Duodenal mucosa (tissue), 2 donors: Measurements from ENCODE around the gene PARD3B.

ENCODE experiments used
- H3K27ac ChIP-seq: one replicate; pipeline ENCODE4 v1.7.0; 2013; ENCODE audit warnings: low read depth, low read length
- H3K27me3 ChIP-seq, 2 donors: one replicate each; pipeline ENCODE4 v1.7.0; 2013; ENCODE audit warnings: low read length in 2 of 2, control low read depth in 1 of 2; ENCODE audit not compliant: insufficient read depth in 2 of 2, control insufficient read depth in 1 of 2
- H3K36me3 ChIP-seq, 2 donors: one replicate each; pipeline ENCODE4 v1.7.0; 2013; ENCODE audit warnings: low read length in 2 of 2, control low read depth in 1 of 2; ENCODE audit not compliant: insufficient read depth in 2 of 2, control insufficient read depth in 1 of 2
- H3K4me1 ChIP-seq, 2 donors: one replicate each; pipeline ENCODE4 v1.7.0; 2013; ENCODE audit warnings: low read length in 2 of 2, control low read depth in 1 of 2; ENCODE audit not compliant: insufficient read depth in 2 of 2, control insufficient read depth in 1 of 2
- H3K4me3 ChIP-seq, 2 donors: one replicate each; pipeline ENCODE4 v1.7.0; 2013; ENCODE audit warnings: low read length in 2 of 2, low read depth in 1 of 2
- H3K9ac ChIP-seq, 2 donors: one replicate each; pipeline ENCODE4 v1.7.0; 2013; ENCODE audit warnings: low read length in 2 of 2, low read depth in 1 of 2
- H3K9me3 ChIP-seq, 2 donors: one replicate each; pipeline ENCODE4 v1.7.0; 2013; ENCODE audit warnings: low read length in 2 of 2, control low read depth in 1 of 2; ENCODE audit not compliant: control insufficient read depth in 1 of 2

The PARD3B gene

DNA sequence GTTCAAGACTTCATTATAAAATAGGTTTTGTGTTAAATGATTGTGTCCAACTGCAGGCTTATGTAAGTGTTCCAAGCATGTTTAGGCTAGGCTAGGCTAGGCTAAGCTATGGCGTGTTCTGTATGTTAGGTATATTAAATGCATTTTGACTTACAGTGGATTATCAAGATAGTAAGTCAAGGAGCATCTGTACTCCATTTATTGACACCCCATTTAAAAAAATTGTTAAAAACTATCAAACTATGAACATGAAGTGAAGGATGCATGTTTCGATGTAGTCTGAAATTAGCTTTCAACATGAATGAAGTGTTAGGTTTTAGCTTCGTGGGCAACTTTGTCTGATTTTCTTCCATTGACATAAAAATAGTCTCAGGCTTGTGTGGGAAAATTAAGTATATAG lies 290.5 kb downstream of the PARD3B start:
- Histone ChIP-seq H3K4me1 (no peaks in the 10 kb centered on the region), H3K27ac (no peak overlapping the region), H3K4me3 (no peak overlapping the region), H3K36me3 (no peaks in the 10 kb centered on the region), H3K9me3 (no peaks in the 10 kb centered on the region), H3K27me3 (no peaks in the 10 kb centered on the region), H3K9ac (no peak overlapping the region)

DNA sequence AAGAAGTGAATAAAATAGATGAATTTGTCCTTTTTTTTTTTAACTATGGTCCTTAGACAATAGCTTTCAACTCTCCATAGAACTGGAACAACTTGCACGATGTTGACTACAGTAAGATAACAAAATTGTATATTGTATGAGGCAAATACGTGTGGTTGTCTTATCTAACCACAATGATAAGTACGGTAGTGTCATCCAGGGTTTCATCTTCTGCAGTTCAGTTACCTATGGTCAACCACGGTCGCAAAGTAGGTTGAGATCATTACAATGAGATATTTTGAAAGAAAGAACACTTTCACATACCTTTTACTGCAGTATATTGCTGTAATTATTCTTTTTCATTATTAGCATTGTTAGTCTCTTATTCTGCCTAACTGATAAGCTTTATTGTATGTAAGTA lies 295.2 kb downstream of the PARD3B start:
- Histone ChIP-seq H3K4me1 (no peaks in the 10 kb centered on the region), H3K9me3 (no peaks in the 10 kb centered on the region), H3K4me3 (no peak overlapping the region), H3K27ac (no peak overlapping the region), H3K9ac (no peak overlapping the region), H3K27me3 (no peaks in the 10 kb centered on the region), H3K36me3 (no peaks in the 10 kb centered on the region)

DNA sequence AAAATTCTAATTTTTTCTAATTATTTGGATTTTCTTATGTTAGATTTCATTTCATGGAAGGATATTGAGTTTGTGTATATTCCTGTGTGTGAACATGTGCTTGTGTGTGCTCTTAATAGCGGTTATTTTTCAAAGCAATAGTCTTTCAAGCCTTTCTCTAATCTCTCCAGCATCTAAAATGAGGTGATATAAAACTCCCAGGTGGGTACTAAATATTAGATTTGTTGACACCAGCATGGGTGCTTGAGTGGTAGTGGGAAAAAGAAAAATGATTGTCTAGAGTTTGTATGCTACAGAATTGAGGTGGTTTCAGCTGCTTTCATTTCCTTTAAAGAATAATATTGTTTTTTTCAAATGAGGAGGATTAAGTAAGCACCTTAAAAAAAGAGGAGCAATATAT lies 296.8 kb downstream of the PARD3B start:
- Histone ChIP-seq H3K36me3 (no peaks in the 10 kb centered on the region), H3K4me1 (no peaks in the 10 kb centered on the region), H3K9ac (no peak overlapping the region), H3K27me3 (no peaks in the 10 kb centered on the region), H3K4me3 (no peak overlapping the region), H3K9me3 (no peaks in the 10 kb centered on the region), H3K27ac (no peak overlapping the region)

DNA sequence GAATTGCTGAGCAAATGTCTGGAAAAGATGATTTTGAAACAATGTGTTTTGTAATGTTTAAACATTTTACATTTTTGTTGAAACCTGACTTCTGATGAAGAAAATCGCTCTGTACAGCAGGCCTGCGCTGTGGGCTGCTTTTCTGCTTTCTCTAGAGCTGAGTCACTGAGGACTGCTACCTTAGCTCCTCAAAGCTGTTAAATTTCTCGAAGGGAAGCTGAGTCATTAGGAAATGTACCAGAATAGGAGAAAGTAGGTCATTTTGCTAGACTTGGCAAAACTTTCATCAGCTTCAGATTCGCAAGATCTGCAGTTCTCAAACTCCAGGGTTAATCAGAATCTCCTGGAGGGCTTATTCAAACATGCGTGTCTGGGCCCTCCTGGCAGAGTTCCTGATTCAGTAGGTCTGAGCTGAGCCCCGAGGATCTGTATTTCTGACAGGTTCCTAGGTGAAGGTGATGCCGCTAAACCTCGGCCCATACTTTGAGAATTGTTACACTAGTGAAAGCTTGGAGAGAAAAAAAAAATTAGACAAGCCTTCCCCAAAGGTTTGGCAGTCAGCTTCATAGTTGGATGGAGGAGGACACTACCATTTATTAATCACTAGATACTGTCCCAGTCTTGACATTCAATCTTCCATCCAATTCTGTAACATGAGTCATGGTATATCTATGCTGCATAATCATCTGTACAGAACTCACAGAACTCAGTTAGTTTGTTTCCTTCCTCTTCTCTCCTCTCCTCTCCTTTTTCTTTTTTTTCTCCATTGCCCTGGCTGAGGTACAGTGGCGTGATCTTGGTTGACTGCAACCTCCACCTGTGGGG lies 297.6 kb downstream of the PARD3B start:
- Histone ChIP-seq H3K36me3 (no peaks in the 10 kb centered on the region), H3K4me3 (no peak overlapping the region), H3K9me3 (no peaks in the 10 kb centered on the region), H3K27ac (no peak overlapping the region), H3K4me1 (no peaks in the 10 kb centered on the region), H3K27me3 (no peaks in the 10 kb centered on the region), H3K9ac (no peak overlapping the region)

DNA sequence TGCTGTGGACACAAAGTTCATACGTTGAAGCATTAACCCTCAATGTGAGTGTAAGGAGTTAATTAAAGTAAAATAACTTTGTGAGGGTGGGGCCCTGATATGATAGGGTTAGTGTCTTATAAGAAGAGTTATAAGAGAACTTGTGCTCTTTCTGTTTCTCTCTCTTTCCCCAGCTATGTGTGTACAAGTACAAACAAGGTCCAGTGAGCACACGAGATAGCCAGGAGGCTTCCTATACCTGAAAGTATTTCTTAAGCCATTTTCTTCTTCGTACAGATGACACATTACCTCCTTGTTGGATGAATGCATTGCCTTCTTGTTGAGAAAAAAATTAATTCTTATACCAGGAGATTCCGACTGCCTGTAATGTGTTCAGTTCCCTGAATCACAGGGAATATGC lies 301.2 kb downstream of the PARD3B start:
- H3K27me3 ChIP-seq = no peaks in the 10 kb centered on the region
- H3K4me3 ChIP-seq = no peak overlapping the region
- H3K27ac ChIP-seq = no peak overlapping the region
- no peaks in the 10 kb centered on the region for H3K36me3 ChIP-seq
- no peak overlapping the region for H3K9ac ChIP-seq
- H3K9me3 ChIP-seq = no peaks in the 10 kb centered on the region
- no peaks in the 10 kb centered on the region for H3K4me1 ChIP-seq

DNA sequence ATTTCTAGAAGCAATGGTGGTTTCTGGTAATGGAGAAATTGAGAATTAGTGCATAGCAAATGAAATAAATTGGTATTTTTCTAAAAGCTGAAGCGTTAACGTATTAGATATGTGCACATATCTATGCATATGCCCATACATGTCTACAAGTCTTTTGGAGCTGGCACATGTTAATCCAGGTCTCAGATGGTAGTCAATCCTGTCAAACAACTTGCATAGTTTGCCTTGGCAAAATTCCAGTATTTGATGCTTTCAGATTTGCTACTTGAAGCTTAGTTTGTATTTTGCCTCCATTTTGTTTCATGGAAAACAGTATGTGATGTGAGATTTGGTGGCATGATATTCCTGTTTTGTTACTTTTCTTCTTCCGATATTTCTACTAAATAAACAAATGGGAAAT lies 304.6 kb downstream of the PARD3B start:
- H3K36me3 ChIP-seq = no peaks in the 10 kb centered on the region
- no peak overlapping the region for H3K9ac ChIP-seq
- no peak overlapping the region for H3K4me3 ChIP-seq
- no peak overlapping the region for H3K27ac ChIP-seq
- H3K27me3 ChIP-seq = no peaks in the 10 kb centered on the region
- no peaks in the 10 kb centered on the region for H3K4me1 ChIP-seq
- no peaks in the 10 kb centered on the region for H3K9me3 ChIP-seq

DNA sequence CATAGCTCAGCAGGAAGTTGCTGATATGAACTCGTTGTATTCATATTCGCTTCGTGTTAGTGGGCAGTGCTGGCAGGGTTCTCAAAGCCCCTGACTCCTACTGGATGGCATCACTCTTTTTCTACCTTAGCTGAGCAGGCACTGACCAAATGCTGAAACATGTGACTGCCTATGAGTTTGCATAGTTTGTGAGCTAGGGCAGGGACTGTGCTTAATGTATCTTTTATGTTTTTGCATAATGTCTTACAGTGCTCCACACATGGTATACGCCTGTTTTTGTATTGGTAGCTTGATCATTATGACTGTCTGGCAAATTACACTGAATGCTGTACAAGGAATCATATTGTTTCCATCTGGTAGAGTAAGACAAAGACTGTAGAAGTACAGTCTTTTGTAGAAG lies 305.3 kb downstream of the PARD3B start:
- H3K36me3 ChIP-seq = no peaks in the 10 kb centered on the region
- no peaks in the 10 kb centered on the region for H3K27me3 ChIP-seq
- no peak overlapping the region for H3K27ac ChIP-seq
- no peaks in the 10 kb centered on the region for H3K4me1 ChIP-seq
- no peaks in the 10 kb centered on the region for H3K9me3 ChIP-seq
- no peak overlapping the region for H3K9ac ChIP-seq
- H3K4me3 ChIP-seq = no peak overlapping the region

DNA sequence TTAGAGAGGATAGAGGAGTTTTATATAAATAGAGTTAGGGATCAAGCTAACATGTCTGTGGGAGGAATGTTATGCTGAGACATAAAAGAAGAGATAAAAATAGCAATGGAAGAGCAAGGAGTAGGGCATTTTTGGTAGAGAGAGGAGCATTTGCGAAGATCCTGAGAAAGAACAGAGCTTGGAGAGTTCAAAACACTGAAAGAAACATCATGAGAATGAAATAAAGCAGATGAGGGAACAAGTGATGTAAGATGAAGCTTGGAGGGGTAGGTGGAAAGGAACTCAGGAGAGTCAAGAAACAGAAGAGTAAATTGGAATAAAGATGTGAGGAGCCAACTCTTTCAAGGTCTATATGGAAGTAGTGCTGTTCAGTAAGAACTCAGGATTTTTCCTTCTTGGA lies 308.6 kb downstream of the PARD3B start:
- no peaks in the 10 kb centered on the region for H3K4me1 ChIP-seq
- no peak overlapping the region for H3K9ac ChIP-seq
- H3K9me3 ChIP-seq = no peaks in the 10 kb centered on the region
- no peak overlapping the region for H3K4me3 ChIP-seq
- no peak overlapping the region for H3K27ac ChIP-seq
- no peaks in the 10 kb centered on the region for H3K36me3 ChIP-seq
- no peaks in the 10 kb centered on the region for H3K27me3 ChIP-seq

DNA sequence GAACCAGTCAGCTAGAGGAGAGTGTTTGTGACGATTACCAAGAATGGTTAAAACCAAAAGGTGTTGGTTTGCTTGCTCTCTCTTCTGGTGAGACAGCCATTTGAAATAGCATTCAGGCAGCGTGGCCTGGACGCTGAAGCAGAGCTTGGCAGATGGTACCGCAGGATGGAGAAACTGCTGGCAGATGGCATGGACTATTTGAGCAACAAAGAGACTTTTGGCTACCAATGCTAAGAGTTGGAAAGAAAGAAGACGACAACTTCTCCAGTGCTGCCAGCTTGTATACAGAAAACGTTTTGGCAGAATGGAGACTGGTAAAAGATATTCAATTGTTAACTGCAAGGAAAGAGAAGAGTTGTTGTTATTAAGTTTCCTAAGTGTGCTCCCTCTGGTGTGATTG lies 315.0 kb downstream of the PARD3B start:
- no peaks in the 10 kb centered on the region for H3K36me3 ChIP-seq
- H3K4me3 ChIP-seq = no peak overlapping the region
- no peaks in the 10 kb centered on the region for H3K27me3 ChIP-seq
- no peak overlapping the region for H3K27ac ChIP-seq
- H3K9ac ChIP-seq = no peak overlapping the region
- no peaks in the 10 kb centered on the region for H3K9me3 ChIP-seq
- H3K4me1 ChIP-seq = no peaks in the 10 kb centered on the region

DNA sequence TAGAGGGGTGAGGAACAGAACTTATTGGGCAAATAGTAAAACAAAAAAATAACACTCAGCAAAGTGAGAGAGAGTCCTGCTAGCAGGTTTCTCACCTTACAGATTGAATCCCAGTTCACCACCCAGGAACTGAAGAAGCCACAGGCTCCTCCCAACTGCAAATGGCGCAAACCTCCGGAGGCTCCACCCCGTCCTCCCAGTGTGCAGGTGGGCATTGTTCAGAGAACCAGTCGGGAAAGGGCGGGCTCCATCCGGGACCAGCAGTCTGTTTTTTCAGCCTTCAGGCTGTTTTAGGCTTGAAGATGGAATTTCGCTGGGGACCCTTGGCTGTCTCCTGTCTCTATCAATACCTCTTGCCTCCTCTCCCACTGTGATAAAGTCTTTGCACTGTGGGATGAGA lies 317.5 kb downstream of the PARD3B start:
- no peak overlapping the region for H3K9ac ChIP-seq

More for the DNA sequence above, 317.5 kb downstream of the PARD3B start:
- Histone ChIP-seq H3K27ac (no peak overlapping the region), H3K27me3 (no peaks in the 10 kb centered on the region), H3K4me3 (no peak overlapping the region), H3K4me1 (no peaks in the 10 kb centered on the region), H3K9me3 (no peaks in the 10 kb centered on the region), H3K36me3 (no peaks in the 10 kb centered on the region)
